ENCODE results near the gene C22orf31.
"Not testable (repeated sequence)": the region's sequence is repeated elsewhere in the genome, so short reads cannot be mapped to it uniquely, and the experiment has no call there.

Gene C22orf31

GRCh38 chr22:29053048-29053702 is 8.5 kb downstream of the C22orf31 start:
- DNase-seq, result no peak

GRCh38 chr22:29050457-29050856 is 11.2 kb downstream of the C22orf31 start:
- DNase-seq, result no peak

GRCh38 chr22:29049655-29050263 is 11.9 kb downstream of the C22orf31 start:
- no peak for DNase-seq

- DNase-seq, result no peak
These were observed 12.6 kb downstream of the C22orf31 start for GRCh38 chr22:29048822-29049654.

GRCh38 chr22:29044657-29045176 is 16.9 kb downstream of the C22orf31 start:
- DNase-seq, result peak; percentile 75

- no peak for DNase-seq
These were observed 17.6 kb downstream of the C22orf31 start for GRCh38 chr22:29043906-29044575.

GRCh38 chr22:29041408-29041807 is 20.2 kb downstream of the C22orf31 start:
- DNase-seq, result no peak

GRCh38 chr22:29040385-29041275 is 21.0 kb downstream of the C22orf31 start:
- DNase-seq, result peak; percentile 74

- not testable (repeated sequence) for DNase-seq
These were observed 21.9 kb downstream of the C22orf31 start for GRCh38 chr22:29039684-29040083.

GRCh38 chr22:29039148-29039547 is 22.5 kb downstream of the C22orf31 start:
- peak; percentile 85 for DNase-seq

- DNase-seq, result no peak
These were observed 24.2 kb downstream of the C22orf31 start for GRCh38 chr22:29037340-29037932.

GRCh38 chr22:29032584-29032983 is 29.0 kb downstream of the C22orf31 start:
- peak; percentile 62 for DNase-seq

- DNase-seq, result peak; percentile 80
These were observed 29.6 kb downstream of the C22orf31 start for GRCh38 chr22:29032014-29032475.

GRCh38 chr22:29031227-29032011 is 30.2 kb downstream of the C22orf31 start:
- DNase-seq, result peak; percentile 99

- DNase-seq, result peak; percentile 98
These were observed 30.9 kb downstream of the C22orf31 start for GRCh38 chr22:29030618-29031226.

- peak; percentile 78 for DNase-seq
These were observed 31.5 kb downstream of the C22orf31 start for GRCh38 chr22:29030016-29030617.

- DNase-seq, result peak; percentile 70
These were observed 32.2 kb downstream of the C22orf31 start for GRCh38 chr22:29029202-29030000.

- no peak for DNase-seq
These were observed 33.2 kb downstream of the C22orf31 start for GRCh38 chr22:29028468-29028867.

GRCh38 chr22:29026579-29026978 is 35.1 kb downstream of the C22orf31 start:
- DNase-seq, result no peak

All from islet precursor cell (in vitro differentiated cells).